ENCODE results near the gene PTGIS.
"Not testable (repeated sequence)": the region's sequence is repeated elsewhere in the genome, so short reads cannot be mapped to it uniquely, and the experiment has no call there.

PTGIS gene

DNA sequence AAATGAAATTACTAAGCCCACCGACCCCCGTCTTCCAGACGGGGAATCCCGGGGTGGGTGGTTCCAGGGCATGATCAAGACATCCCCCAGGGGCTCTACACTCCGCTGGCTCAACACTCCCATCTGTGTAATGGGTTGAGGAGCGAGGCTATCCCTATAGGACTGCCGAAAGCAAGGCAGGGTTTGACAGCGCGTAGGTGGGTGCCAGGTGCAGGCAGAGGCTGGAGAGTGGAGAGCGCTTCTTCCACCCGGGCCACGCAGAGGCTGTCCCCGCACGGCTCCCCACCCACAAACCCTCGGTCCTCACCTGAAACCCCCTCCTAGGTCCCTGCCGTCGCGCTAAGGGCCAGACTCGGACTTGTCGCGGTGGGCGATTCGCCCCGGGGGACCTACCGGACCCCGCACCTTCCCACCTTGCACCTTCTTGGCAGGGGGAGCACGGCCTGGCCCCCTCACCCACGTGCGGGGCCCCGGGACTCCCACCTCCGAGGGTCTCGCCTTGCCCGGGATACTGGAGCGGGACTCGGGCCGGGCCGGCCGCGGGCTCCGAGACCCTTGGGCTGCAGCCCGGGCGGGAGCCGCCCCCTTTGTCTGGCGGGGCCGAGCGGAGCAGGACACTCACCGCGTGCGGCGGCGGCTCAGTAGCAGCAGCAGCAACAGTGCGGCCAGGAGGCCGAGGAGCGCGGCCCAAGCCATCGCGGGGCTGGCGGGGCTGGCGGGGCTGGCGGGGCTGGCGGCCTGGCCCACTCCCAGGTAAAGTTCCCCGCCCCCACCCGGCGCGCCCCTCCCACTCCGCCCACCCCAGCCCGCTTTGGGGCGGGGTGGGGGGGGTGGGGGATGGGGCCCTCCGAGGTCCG is at the start of gene PTGIS:
Gene PTGIS, minus strand, starts transcription at position 717 of the 857 bp plus-strand sequence. Its CDS starts 21 bp downstream, at position 696.
- no peak for DNase-seq (ENCODE audit: low read depth)

- DNase-seq (ENCODE audit: low read depth), result not testable (repeated sequence)
Measured at GRCh38 chr20:49617394-49617793, 49.5 kb upstream of the PTGIS start.

GRCh38 chr20:49616154-49617007 is 48.4 kb upstream of the PTGIS start:
- no peak for DNase-seq (ENCODE audit: low read depth)

DNA sequence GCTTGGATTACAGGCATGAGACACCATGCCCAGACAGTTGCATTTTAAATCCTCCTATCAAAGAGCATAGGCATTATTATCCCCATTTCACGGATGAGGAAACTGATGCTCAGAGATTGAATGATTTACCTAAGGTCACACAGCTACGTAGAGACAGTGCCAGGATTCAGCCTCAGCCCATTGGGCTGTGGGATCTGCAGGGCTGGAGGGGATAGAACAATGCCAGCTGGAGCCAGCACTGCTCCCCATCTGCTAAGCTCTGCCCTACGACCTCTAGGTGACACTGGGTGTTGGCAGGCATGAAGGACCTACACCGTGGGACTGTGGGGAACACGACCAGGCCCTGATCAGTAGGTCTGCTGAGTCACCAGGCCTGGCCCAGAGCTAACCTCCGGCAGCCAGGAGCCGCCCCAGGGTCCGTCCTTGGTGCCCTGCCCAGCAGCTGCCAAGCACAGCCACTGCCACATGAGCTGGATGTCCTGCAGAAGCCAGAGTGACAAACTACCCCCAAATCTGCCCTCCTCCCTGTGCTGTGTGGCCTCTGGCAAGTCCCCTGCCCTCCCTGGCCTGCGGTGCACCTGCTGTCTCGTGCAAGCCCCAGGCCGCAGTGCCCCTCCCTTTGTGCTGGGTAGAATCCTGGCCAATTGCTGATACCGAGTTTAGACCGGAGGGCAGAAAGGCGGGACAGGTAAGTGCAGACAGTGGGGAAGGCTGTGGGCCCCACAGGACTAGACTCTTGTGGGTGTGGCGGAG is 47.6 kb upstream of the PTGIS start:
- DNase-seq (ENCODE audit: low read depth), result no peak

- not testable (repeated sequence) for DNase-seq (ENCODE audit: low read depth)
Measured at GRCh38 chr20:49615051-49615400, 47.1 kb upstream of the PTGIS start.

- no peak for DNase-seq (ENCODE audit: low read depth)
Measured at GRCh38 chr20:49614338-49615050, 46.6 kb upstream of the PTGIS start.

GRCh38 chr20:49612127-49612738 is 44.3 kb upstream of the PTGIS start:
- DNase-seq (ENCODE audit: low read depth), result no peak

DNA sequence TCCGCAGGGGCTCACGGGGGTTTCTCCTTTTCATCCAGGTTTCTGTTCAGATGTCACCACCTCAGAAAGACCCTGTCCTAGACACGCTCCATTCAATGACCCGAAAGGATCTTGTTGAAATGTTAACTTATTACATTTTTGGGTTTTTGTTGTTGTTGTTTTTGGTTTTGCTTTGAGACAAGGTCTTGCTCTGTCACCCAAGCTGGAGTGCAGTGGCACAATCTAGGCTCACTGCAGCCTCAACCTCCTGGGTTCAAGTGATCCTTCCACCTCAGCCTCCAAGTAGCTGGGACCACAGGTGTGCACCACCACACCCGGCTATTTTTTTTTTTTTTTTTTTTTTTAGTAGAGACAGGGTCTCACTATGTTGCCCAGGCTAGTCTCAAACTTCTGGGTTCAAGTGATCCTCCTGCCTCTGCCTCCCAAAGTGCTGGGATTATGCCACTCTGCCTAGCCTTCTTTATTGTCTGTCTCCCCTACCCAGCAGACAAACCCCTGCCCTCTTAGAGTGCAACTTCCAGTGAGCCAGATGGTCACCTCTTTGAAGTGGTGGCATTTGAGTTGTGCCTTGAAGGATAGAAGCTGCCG is 43.7 kb upstream of the PTGIS start:
- not testable (repeated sequence) for DNase-seq (ENCODE audit: low read depth)

GRCh38 chr20:49610691-49611538 is 43.0 kb upstream of the PTGIS start:
- peak; percentile 31 for DNase-seq (ENCODE audit: low read depth)

GRCh38 chr20:49608752-49609670 is 41.1 kb upstream of the PTGIS start:
- DNase-seq (ENCODE audit: low read depth), result no peak

DNA sequence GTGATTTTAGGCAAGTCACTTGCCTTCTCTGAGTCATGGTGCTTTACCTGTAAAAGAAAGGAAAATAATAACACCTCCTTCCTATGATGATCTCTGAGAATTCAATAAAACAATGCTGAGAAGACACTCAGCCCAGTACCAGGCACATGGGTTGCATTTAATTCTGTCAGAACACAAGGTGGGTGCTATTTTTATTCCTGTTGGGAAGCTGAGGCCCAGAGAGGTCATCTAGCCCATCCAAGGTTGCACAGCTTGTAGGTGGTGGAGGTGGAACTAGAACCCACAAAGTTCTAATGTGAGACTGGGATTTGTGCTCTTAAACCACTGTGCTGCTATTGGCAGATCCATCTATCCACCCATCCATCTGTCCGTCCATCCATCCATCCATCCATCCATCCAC is 39.6 kb upstream of the PTGIS start:
- DNase-seq (ENCODE audit: low read depth), result no peak

DNA sequence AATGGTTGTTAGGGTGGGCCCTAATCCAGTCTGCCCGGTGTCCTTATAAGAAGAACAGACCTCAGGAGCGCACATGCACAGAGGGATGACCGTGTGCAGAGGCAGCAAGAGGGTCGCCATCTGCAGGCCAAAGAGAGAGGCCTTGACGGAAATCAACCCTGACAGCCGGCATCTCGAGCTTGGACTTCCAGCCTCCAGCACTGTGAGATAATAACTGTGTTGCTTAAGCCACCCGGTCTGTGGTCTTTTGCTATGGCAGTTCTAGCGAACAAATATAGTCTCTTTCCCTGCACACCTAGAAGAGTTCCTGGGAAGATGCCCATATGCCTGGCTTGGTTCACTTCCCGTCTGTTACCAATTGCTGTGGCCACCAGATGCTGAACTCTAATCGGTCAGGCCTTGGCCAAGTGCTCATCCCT is 35.3 kb upstream of the PTGIS start:
- DNase-seq (ENCODE audit: low read depth), result peak; percentile 74

- DNase-seq (ENCODE audit: low read depth), result no peak
Measured at GRCh38 chr20:49602345-49603208, 34.6 kb upstream of the PTGIS start.

GRCh38 chr20:49601153-49601924 is 33.4 kb upstream of the PTGIS start:
- no peak for DNase-seq (ENCODE audit: low read depth)

- DNase-seq (ENCODE audit: low read depth), result no peak
Measured at GRCh38 chr20:49599746-49600113, 31.8 kb upstream of the PTGIS start.

DNA sequence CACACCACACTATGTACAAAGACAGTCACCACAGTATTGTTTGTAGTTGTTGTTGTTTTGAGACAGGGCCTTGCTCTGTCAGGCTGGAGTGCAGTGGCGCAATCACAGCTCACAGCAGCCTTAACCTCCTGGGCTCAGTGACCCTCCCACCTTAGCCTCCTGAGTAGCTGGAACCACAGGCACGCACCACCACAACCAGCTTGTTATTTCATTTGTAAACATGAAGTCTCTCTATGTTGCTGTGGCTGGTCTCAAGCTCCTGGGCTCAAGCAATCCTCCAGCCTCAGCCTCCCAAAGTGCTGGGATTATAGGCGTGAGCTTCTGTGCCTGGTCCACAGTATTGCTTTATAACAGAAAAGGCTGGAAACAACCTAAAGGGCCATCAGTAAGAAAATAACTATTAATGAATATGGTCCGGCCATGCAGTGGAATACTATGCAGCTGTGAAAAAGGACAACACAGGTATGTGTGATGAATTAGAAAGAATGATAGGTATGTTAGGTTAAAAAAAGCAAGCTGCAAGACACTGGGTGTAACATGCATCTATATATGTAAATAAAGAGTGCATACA is 30.0 kb upstream of the PTGIS start:
- DNase-seq (ENCODE audit: low read depth), result peak; percentile 40

Data from amniotic epithelial cell (primary cell).